Mesenchymal stem cell (in vitro differentiated cells and primary cell): ENCODE results near the gene CFAP58.
A peak's percentile ranks its signal among the peaks of the same experiment; 100 is the strongest.

Experiments
- DNase-seq: peaks from one replicate; pipeline ENCODE4 v3.0.0-alpha.2; 2013
- H2AFZ ChIP-seq: one replicate; pipeline ENCODE4 v1.6.1; 2013; ENCODE audit warnings: low read depth, mild to moderate bottlenecking, control low read depth, inconsistent platforms, low read length, moderate library complexity
- H2AK5ac ChIP-seq: 2 replicates; pipeline ENCODE4 v1.6.1; 2013; ENCODE audit warnings: low read length, moderate library complexity, mild to moderate bottlenecking, inconsistent platforms; ENCODE audit not compliant: severe bottlenecking
- H2BK120ac ChIP-seq: one replicate; pipeline ENCODE4 v1.6.1; 2013; ENCODE audit warnings: low read depth, mild to moderate bottlenecking, inconsistent platforms, low read length, moderate library complexity
- H2BK12ac ChIP-seq, 2 experiments: one replicate each; pipeline ENCODE4 v1.6.1; 2013; ENCODE audit warnings: inconsistent platforms in 2 of 2, low read length in 2 of 2, mild to moderate bottlenecking in 2 of 2, moderate library complexity in 2 of 2, control low read depth in 1 of 2
- H2BK15ac ChIP-seq: one replicate; pipeline ENCODE4 v1.6.1; 2013; ENCODE audit warnings: mild to moderate bottlenecking, low read depth, inconsistent platforms; ENCODE audit not compliant: poor library complexity, severe bottlenecking
- H2BK5ac ChIP-seq: 2 replicates; pipeline ENCODE4 v1.6.1; 2013; ENCODE audit warnings: low read depth, mild to moderate bottlenecking, low read length, control low read depth, inconsistent platforms; ENCODE audit not compliant: poor library complexity, severe bottlenecking
- H3K14ac ChIP-seq, 2 experiments: one replicate each; pipeline ENCODE4 v1.6.1; 2013; ENCODE audit warnings: inconsistent platforms in 2 of 2, low read length in 2 of 2, control low read depth in 1 of 2, mild to moderate bottlenecking in 1 of 2, moderate library complexity in 1 of 2
- H3K18ac ChIP-seq, 2 experiments: one replicate each; pipeline ENCODE4 v1.6.1; 2013; ENCODE audit warnings: inconsistent platforms in 2 of 2, low read length in 2 of 2, control low read depth in 1 of 2, low read depth in 1 of 2, mild to moderate bottlenecking in 1 of 2
- H3K23ac ChIP-seq, 2 experiments: one replicate each; pipeline ENCODE4 v1.6.1; 2013; ENCODE audit warnings: inconsistent platforms in 2 of 2, low read length in 2 of 2, mild to moderate bottlenecking in 2 of 2, moderate library complexity in 2 of 2, control low read depth in 1 of 2
- H3K27ac ChIP-seq: 2 replicates; pipeline ENCODE4 v1.5.1; 2013; ENCODE audit warnings: mild to moderate bottlenecking, moderate library complexity, low read length, control low read depth, inconsistent platforms; ENCODE audit not compliant: poor library complexity, severe bottlenecking
- H3K27me3 ChIP-seq, 2 experiments: 2 replicates each; pipeline versions ENCODE4 v1.6.1 to v1.7.0; 2013; ENCODE audit warnings: low read length in 2 of 2, mild to moderate bottlenecking in 2 of 2, moderate library complexity in 2 of 2, control low read depth in 1 of 2, inconsistent platforms in 1 of 2; ENCODE audit not compliant: control insufficient read depth in 1 of 2, insufficient read depth in 1 of 2
- H3K36me3 ChIP-seq, 2 experiments: 2 replicates each; pipeline versions ENCODE4 v1.6.1 to v1.7.0; 2013; ENCODE audit warnings: low read length in 2 of 2, control low read depth in 1 of 2, inconsistent platforms in 1 of 2, low read depth in 1 of 2, mild to moderate bottlenecking in 1 of 2; ENCODE audit not compliant: insufficient read depth in 2 of 2, control insufficient read depth in 1 of 2
- H3K4ac ChIP-seq, 2 experiments: one replicate each; pipeline ENCODE4 v1.6.1; 2013; ENCODE audit warnings: inconsistent platforms in 2 of 2, low read length in 2 of 2, mild to moderate bottlenecking in 2 of 2, moderate library complexity in 2 of 2, control low read depth in 1 of 2, low read depth in 1 of 2
- H3K4me1 ChIP-seq: 2 replicates; pipeline ENCODE4 v1.6.1; 2013; ENCODE audit warnings: low read depth, low read length, control low read depth; ENCODE audit not compliant: control insufficient read depth, insufficient read depth
- H3K4me2 ChIP-seq: 2 replicates; pipeline ENCODE4 v1.6.1; 2013; ENCODE audit warnings: low read length, mild to moderate bottlenecking, inconsistent platforms; ENCODE audit not compliant: poor library complexity, severe bottlenecking
- H3K4me3 ChIP-seq, 2 experiments: 2 replicates each; pipeline versions ENCODE4 v1.5.1 to v1.7.0; 2013; ENCODE audit warnings: low read length in 2 of 2, mild to moderate bottlenecking in 2 of 2, control low read depth in 1 of 2, low read depth in 1 of 2; ENCODE audit not compliant: insufficient read depth in 1 of 2
- H3K79me1 ChIP-seq: replicated peaks from 2 replicates; pipeline ENCODE4 v1.6.1; 2013; ENCODE audit warnings: mild to moderate bottlenecking, control low read depth, low read length, inconsistent platforms; ENCODE audit not compliant: poor library complexity, severe bottlenecking
- H3K9ac ChIP-seq: 2 replicates; pipeline ENCODE4 v1.7.0; 2013; ENCODE audit warnings: mild to moderate bottlenecking, low read length, moderate library complexity
- H3K9me3 ChIP-seq: 2 replicates; pipeline ENCODE4 v1.7.0; 2013; ENCODE audit warnings: mild to moderate bottlenecking, low read length; ENCODE audit not compliant: control insufficient read depth
- H4K8ac ChIP-seq: one replicate; pipeline ENCODE4 v1.6.1; 2013; ENCODE audit warnings: inconsistent platforms, mild to moderate bottlenecking, low read length, moderate library complexity
- H4K91ac ChIP-seq: one replicate; pipeline ENCODE4 v1.6.1; 2013; ENCODE audit warnings: mild to moderate bottlenecking, low read length, inconsistent platforms
- WGBS: methylation state at CpG from one replicate; pipeline ENCODE4 v1.1.7; 2013; ENCODE audit warnings: mixed read lengths; 5-methylcytosine and 5-hydroxymethylcytosine counted together

CFAP58 gene

GRCh38 chr10:104329735-104330134 is 23.9 kb upstream of the CFAP58 start:
- peak overlapping the region; percentile 98 for H4K91ac ChIP-seq
- peak; percentile 92 for DNase-seq
- H4K8ac ChIP-seq, result peak overlapping the region; percentile 94
- H3K4me3 ChIP-seq, result peak overlapping the region in 1 of 2 experiments; percentile 70
- peak overlapping the region; percentile 98 for H3K27ac ChIP-seq
- H3K4ac ChIP-seq, result peak overlapping the region; percentile 50 to 95
- peak overlapping the region in 1 of 2 experiments; percentile 23 for H3K14ac ChIP-seq
- no peak overlapping the region for H2BK120ac ChIP-seq
- H3K36me3 ChIP-seq, result peaks cover 24 to 43% of the 10 kb centered on the region in 2 experiments
- H3K79me1 ChIP-seq, result peaks cover 5% of the 10 kb centered on the region
- no peaks in the 10 kb centered on the region for H3K27me3 ChIP-seq
- peak overlapping the region; percentile 97 for H3K9ac ChIP-seq
- peak overlapping the region; percentile 63 for H2AK5ac ChIP-seq
- H3K18ac ChIP-seq, result peak overlapping the region; percentile 72 to 99
- H2BK12ac ChIP-seq, result peak overlapping the region; percentile 60 to 65
- peaks cover 66% of the 10 kb centered on the region for H3K4me1 ChIP-seq
- no peaks in the 10 kb centered on the region for H3K9me3 ChIP-seq
- H2AFZ ChIP-seq, result no peak overlapping the region
- no peak overlapping the region for H3K23ac ChIP-seq
- peak overlapping the region; percentile 51 for H2BK5ac ChIP-seq
- no peak overlapping the region for H3K4me2 ChIP-seq
- 35% methylated on average over 3 of the region's 3 CpGs for WGBS
- peak overlapping the region; percentile 82 for H2BK15ac ChIP-seq

GRCh38 chr10:104330168-104331110 is 23.2 kb upstream of the CFAP58 start:
- H3K18ac ChIP-seq, result peak overlapping the region; percentile 85 to 88
- peak; percentile 98 for DNase-seq
- H3K14ac ChIP-seq, result peak overlapping the region in 1 of 2 experiments; percentile 37
- no peaks in the 10 kb centered on the region for H3K27me3 ChIP-seq
- peak overlapping the region; percentile 90 for H2BK15ac ChIP-seq
- H3K9me3 ChIP-seq, result no peaks in the 10 kb centered on the region
- peaks cover 69% of the 10 kb centered on the region for H3K4me1 ChIP-seq
- peak overlapping the region; percentile 98 for H3K27ac ChIP-seq
- peak overlapping the region; percentile 70 for H4K91ac ChIP-seq
- H2BK5ac ChIP-seq, result peak overlapping the region; percentile 68
- H3K36me3 ChIP-seq, result peaks cover 21 to 43% of the 10 kb centered on the region in 2 experiments
- peak overlapping the region; percentile 30 to 73 for H3K4ac ChIP-seq
- H3K4me3 ChIP-seq, result peak overlapping the region in 1 of 2 experiments; percentile 70
- peak overlapping the region; percentile 86 to 98 for H2BK12ac ChIP-seq
- no peak overlapping the region for H2AFZ ChIP-seq
- no peak overlapping the region for H3K23ac ChIP-seq
- peak overlapping the region; percentile 97 for H3K9ac ChIP-seq
- no peak overlapping the region for H4K8ac ChIP-seq
- H3K4me2 ChIP-seq, result no peak overlapping the region
- H2AK5ac ChIP-seq, result peak overlapping the region; percentile 16
- H2BK120ac ChIP-seq, result peak overlapping the region; percentile 23
- no peaks in the 10 kb centered on the region for H3K79me1 ChIP-seq
- 31% methylated on average over 5 of the region's 8 CpGs for WGBS

GRCh38 chr10:104331208-104331838 is 22.3 kb upstream of the CFAP58 start:
- Histone ChIP-seq H3K18ac (peak overlapping the region; percentile 77 to 88), H2AFZ (no peak overlapping the region), H3K4ac (peak overlapping the region; percentile 30 to 73), H3K27me3 (no peaks in the 10 kb centered on the region), H3K36me3 (peaks cover 14 to 36% of the 10 kb centered on the region in 2 experiments), H2BK120ac (peak overlapping the region; percentile 23), H3K27ac (peak overlapping the region; percentile 98), H4K91ac (peak overlapping the region; percentile 70), H3K9me3 (no peaks in the 10 kb centered on the region), H2BK15ac (peak overlapping the region; percentile 90), H2BK12ac (peak overlapping the region; percentile 86 to 98), H3K14ac (peak overlapping the region in 1 of 2 experiments; percentile 76), H3K4me1 (peaks cover 67% of the 10 kb centered on the region), H3K4me2 (peak overlapping the region; percentile 13), H3K23ac (peak overlapping the region in 1 of 2 experiments; percentile 23), H3K4me3 (peak overlapping the region in 1 of 2 experiments; percentile 63), H4K8ac (no peak overlapping the region), H3K9ac (peak overlapping the region; percentile 97), H3K79me1 (no peaks in the 10 kb centered on the region), H2BK5ac (peak overlapping the region; percentile 40), H2AK5ac (peak overlapping the region; percentile 16)
- DNase-seq, result peak; percentile 72
- WGBS, result 23% methylated on average over 9 of the region's 9 CpGs
